Measurements from ENCODE around the gene GOLGA6L7.

DNA sequence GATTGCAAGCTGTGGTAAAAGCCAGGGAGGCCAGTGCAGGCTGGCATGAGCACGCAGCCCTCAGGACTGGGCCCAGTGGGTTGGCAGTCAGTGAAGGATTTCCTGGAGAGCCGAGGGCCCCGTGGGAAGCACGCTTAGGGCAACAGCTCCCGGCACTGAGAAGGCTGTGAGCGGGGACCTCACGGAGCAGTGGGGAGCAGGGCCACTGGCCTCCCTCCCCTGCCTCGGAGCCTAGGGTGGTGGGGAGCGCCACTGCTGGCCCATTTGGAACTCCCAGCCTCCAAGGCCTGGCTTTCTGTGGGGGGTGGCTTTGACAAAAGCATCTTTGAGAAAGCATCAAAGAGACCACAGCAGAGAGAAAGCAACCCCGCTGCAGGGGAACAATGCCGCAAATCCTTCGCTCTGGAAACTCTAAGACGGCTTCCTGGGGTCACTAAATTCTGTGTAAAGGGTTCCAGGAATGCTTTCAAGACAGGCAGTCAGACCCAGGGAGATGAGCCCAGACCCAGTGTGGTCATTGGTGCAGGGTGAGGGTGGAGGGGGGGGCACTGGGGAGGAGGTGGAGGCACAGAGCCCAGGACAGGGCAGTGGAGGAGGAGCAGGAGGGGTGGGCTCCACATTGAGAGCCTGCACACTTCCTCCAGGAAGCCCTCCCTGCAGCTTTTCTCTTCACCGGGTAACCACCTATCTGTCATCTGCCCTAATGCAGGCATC lies 27.8 kb upstream of the GOLGA6L7 start:
- TF ChIP-seq, protein P1, sequence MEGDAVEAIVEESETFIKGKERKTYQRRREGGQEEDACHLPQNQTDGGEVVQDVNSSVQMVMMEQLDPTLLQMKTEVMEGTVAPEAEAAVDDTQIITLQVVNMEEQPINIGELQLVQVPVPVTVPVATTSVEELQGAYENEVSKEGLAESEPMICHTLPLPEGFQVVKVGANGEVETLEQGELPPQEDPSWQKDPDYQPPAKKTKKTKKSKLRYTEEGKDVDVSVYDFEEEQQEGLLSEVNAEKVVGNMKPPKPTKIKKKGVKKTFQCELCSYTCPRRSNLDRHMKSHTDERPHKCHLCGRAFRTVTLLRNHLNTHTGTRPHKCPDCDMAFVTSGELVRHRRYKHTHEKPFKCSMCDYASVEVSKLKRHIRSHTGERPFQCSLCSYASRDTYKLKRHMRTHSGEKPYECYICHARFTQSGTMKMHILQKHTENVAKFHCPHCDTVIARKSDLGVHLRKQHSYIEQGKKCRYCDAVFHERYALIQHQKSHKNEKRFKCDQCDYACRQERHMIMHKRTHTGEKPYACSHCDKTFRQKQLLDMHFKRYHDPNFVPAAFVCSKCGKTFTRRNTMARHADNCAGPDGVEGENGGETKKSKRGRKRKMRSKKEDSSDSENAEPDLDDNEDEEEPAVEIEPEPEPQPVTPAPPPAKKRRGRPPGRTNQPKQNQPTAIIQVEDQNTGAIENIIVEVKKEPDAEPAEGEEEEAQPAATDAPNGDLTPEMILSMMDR (IDR thresholded peaks at IDR 0.05; ENCODE audit: low read depth, low read length), result no peak
- TF ChIP-seq EZH2phosphoT487 (IDR thresholded peaks at IDR 0.05; ENCODE audit: low read depth), result no peak
